SK-N-SH (cell line): ENCODE results near the gene PLB1. TPM values are rescaled to one million over a fixed set of nuclear protein-coding genes. Genes with fewer than 3 reads are reported as not detected.
"Not testable (repeated sequence)": the region's sequence is repeated elsewhere in the genome, so short reads cannot be mapped to it uniquely, and the experiment has no call there.

Experiments
- CTCF ChIA-PET: fragments of 300-600, 350-600 bp; formaldehyde crosslinking; extraction: SDS; loops from one replicate; lab custom pipeline; 2021; lab: Yijun Ruan, JAX
- POLR2A ChIA-PET: fragments of 350-600 bp; sonication (Branson Sonifier 250); formaldehyde crosslinking; extraction: SDS; loops from one replicate; lab custom pipeline; 2020; ENCODE audit warnings: antibody characterized with exemption, inconsistent platforms; lab: Yijun Ruan, JAX
- DNase-seq: peaks from one replicate; pipeline ENCODE4 v3.0.0; 2012
- H2AFZ ChIP-seq: fragments of 200-600 bp; sonication (generic); 2 replicates; pipeline ENCODE4 v1.8.1; 2016; ENCODE audit warnings: antibody characterized with exemption, mild to moderate bottlenecking, low read depth
- H3F3A ChIP-seq: fragments of 200-600 bp; sonication (generic); replicated peaks from 2 replicates; pipeline ENCODE3; 2016; ENCODE audit warnings: antibody characterized with exemption, mild to moderate bottlenecking; ENCODE audit not compliant: insufficient read depth
- H3K27ac ChIP-seq, 2 experiments: fragments of 200-500 bp in 1 of 2; fragments of 200-600 bp in 1 of 2; sonication (Bioruptor generic) in 1 of 2; sonication (generic), shearing (Covaris generic) in 1 of 2; 2 replicates each; pipeline versions ENCODE4 v1.5.1 to v1.6.1; 2014 to 2016; ENCODE audit warnings: low read depth in 2 of 2, inconsistent platforms in 1 of 2, low read length in 1 of 2, mild to moderate bottlenecking in 1 of 2, mixed read lengths in 1 of 2
- H3K27me3 ChIP-seq: fragments of 200-600 bp; sonication (generic), shearing (Covaris generic); 2 replicates; pipeline ENCODE4 v1.6.1; 2016; ENCODE audit warnings: mixed run types; ENCODE audit not compliant: insufficient read depth
- H3K36me3 ChIP-seq, 2 experiments: fragments of 200-500 bp in 1 of 2; fragments of 200-600 bp in 1 of 2; sonication (Bioruptor generic) in 1 of 2; sonication (generic) in 1 of 2; replicated peaks in 1 of 2; 2 replicates each; pipeline versions ENCODE3 to v1.5.1; 2014 to 2016; ENCODE audit warnings: low read length in 1 of 2, mild to moderate bottlenecking in 1 of 2; ENCODE audit not compliant: insufficient read depth in 2 of 2, control insufficient read depth in 1 of 2
- H3K4me1 ChIP-seq, 2 experiments: fragments of 200-500 bp in 1 of 2; fragments of 200-600 bp in 1 of 2; sonication (Bioruptor generic) in 1 of 2; sonication (generic), shearing (Covaris generic) in 1 of 2; 2 replicates each; pipeline versions ENCODE4 v1.5.1 to v1.6.1; 2014 to 2016; ENCODE audit warnings: low read depth in 1 of 2, low read length in 1 of 2, mixed run types in 1 of 2; ENCODE audit not compliant: insufficient read depth in 2 of 2, control insufficient read depth in 1 of 2
- H3K4me2 ChIP-seq: fragments of 200-600 bp; sonication (generic), shearing (Covaris generic); 2 replicates; pipeline ENCODE4 v1.6.1; 2017; ENCODE audit warnings: mixed run types
- H3K4me3 ChIP-seq, 2 experiments: fragments of 200-500 bp in 1 of 2; fragments of 200-600 bp in 1 of 2; sonication (Bioruptor generic) in 1 of 2; sonication (generic), shearing (Covaris generic) in 1 of 2; 2 replicates each; pipeline versions ENCODE4 v1.5.1 to v1.8.1; 2014 to 2016; ENCODE audit warnings: low read depth in 2 of 2, inconsistent platforms in 1 of 2, low read length in 1 of 2, mild to moderate bottlenecking in 1 of 2, mixed read lengths in 1 of 2, moderate library complexity in 1 of 2
- H3K79me2 ChIP-seq: fragments of 200-600 bp; sonication (generic); 2 replicates; pipeline ENCODE4 v1.8.1; 2017; ENCODE audit warnings: mild to moderate bottlenecking; ENCODE audit not compliant: insufficient read depth
- H3K9ac ChIP-seq: fragments of 200-600 bp; sonication (generic); 2 replicates; pipeline ENCODE4 v1.6.1; 2017; ENCODE audit warnings: mixed run types
- H3K9me2 ChIP-seq: fragments of 200-600 bp; sonication (generic); 2 replicates; pipeline ENCODE4 v1.6.1; 2017; ENCODE audit warnings: mixed run types
- H3K9me3 ChIP-seq: fragments of 200-600 bp; sonication (generic); 2 replicates; pipeline ENCODE4 v1.6.1; 2017; ENCODE audit warnings: mixed run types, mild to moderate bottlenecking, moderate library complexity
- H4K20me1 ChIP-seq: fragments of 200-600 bp; sonication (generic); 2 replicates; pipeline ENCODE4 v1.6.1; 2017; ENCODE audit warnings: mild to moderate bottlenecking, mixed run types; ENCODE audit not compliant: insufficient read depth
- ELF1 ChIP-seq: IDR thresholded peaks from 2 replicates; pipeline ENCODE4 v1.4.0; 2012
- FOXJ3 ChIP-seq: sonication (generic); formaldehyde crosslinking; IDR thresholded peaks from 2 replicates; pipeline ENCODE4 v1.5.1; 2020; ENCODE audit warnings: mild to moderate bottlenecking, missing genetic modification reagents
- GATA2 ChIP-seq: sonication (generic); formaldehyde crosslinking; IDR thresholded peaks from 2 replicates; pipeline ENCODE4 v1.5.0; 2020; ENCODE audit warnings: mild to moderate bottlenecking, missing genetic modification reagents
- MEF2A ChIP-seq: IDR thresholded peaks from 2 replicates; pipeline ENCODE4 v1.4.0; 2012; ENCODE audit warnings: low read depth, borderline replicate concordance
- NFIC ChIP-seq: IDR thresholded peaks from 2 replicates; pipeline ENCODE4 v1.4.0; 2012; ENCODE audit warnings: borderline replicate concordance
- NRF1 ChIP-seq: IDR thresholded peaks from 2 replicates; pipeline ENCODE4 v1.6.1; 2012; ENCODE audit warnings: low read depth, mild to moderate bottlenecking, low read length
- RFX5 ChIP-seq: IDR thresholded peaks from 2 replicates; pipeline ENCODE4 v1.6.1; 2012; ENCODE audit warnings: mild to moderate bottlenecking, improper control_type of control experiment, low read length
- WGBS: methylation state at CpG from one replicate; pipeline ENCODE4 v1.1.6; 2017; ENCODE audit warnings: low lambda C conversion rate; 5-methylcytosine and 5-hydroxymethylcytosine counted together
- polyA plus RNA-seq, 3 experiments: library from polyadenylated mRNA; depleted of rRNA; stranded (reverse); fragments of >200 nt; gene quantifications; 2 replicates each; pipeline ENCODE4 v1.2.3, GENCODE V29; 2012
- TF ChIP-seq, protein P1 (sequence below): IDR thresholded peaks from 2 replicates; pipeline ENCODE4 v1.6.1; 2012; ENCODE audit warnings: mild to moderate bottlenecking, low read depth, low read length, moderate library complexity

The PLB1 gene
- polyA plus RNA-seq, 1 of the 3 experiments (the other 2 are of a cell fraction): 0.10 TPM

DNA sequence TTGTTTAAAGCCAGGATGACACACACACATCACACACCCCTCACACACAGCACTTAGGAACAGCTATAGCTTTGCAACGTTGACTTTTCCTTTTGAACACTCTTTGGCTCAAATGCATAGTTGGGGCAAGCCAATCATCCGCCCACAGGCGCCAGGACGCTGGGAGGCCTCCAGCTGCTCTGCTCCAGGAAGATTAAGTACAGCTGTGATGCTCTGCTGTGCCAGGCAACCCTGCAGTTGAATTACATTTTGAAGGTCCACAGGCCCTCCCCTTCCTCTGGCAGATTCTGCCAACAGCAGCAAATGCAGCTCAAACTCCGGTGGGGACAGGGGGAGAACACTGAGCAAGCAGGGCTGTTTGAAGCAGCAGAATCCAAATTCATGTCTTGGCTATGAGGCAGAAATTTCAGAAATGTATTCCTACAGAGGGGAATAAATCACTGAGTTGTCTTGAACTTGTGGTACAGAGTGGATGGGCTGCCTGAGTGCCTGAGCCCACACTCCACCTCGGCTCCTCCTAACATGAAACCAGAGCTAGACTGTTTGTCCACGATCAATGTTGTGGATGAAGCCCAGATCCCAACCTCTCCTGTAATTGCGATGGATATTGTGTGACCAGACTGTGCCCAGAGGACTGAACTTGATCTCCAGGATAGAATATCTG lies 169.3 kb downstream of the PLB1 start (continued):
- TF ChIP-seq GATA2 (CRISPR knock-in tag): peak; percentile 36; the same call in 1 of the 2 replicates
- no peak for TF ChIP-seq ELF1
- 0 out of 2 replicates have a peak, but pooled peaks have one; percentile 76 for TF ChIP-seq FOXJ3
- TF ChIP-seq NRF1: no peak
- 0 out of 2 replicates have a peak, but pooled peaks have one; percentile 17 for TF ChIP-seq RFX5
- peak; percentile 80 for TF ChIP-seq NFIC
- TF ChIP-seq, protein P1, sequence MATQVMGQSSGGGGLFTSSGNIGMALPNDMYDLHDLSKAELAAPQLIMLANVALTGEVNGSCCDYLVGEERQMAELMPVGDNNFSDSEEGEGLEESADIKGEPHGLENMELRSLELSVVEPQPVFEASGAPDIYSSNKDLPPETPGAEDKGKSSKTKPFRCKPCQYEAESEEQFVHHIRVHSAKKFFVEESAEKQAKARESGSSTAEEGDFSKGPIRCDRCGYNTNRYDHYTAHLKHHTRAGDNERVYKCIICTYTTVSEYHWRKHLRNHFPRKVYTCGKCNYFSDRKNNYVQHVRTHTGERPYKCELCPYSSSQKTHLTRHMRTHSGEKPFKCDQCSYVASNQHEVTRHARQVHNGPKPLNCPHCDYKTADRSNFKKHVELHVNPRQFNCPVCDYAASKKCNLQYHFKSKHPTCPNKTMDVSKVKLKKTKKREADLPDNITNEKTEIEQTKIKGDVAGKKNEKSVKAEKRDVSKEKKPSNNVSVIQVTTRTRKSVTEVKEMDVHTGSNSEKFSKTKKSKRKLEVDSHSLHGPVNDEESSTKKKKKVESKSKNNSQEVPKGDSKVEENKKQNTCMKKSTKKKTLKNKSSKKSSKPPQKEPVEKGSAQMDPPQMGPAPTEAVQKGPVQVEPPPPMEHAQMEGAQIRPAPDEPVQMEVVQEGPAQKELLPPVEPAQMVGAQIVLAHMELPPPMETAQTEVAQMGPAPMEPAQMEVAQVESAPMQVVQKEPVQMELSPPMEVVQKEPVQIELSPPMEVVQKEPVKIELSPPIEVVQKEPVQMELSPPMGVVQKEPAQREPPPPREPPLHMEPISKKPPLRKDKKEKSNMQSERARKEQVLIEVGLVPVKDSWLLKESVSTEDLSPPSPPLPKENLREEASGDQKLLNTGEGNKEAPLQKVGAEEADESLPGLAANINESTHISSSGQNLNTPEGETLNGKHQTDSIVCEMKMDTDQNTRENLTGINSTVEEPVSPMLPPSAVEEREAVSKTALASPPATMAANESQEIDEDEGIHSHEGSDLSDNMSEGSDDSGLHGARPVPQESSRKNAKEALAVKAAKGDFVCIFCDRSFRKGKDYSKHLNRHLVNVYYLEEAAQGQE: no peak
- no peak for TF ChIP-seq MEF2A

DNA sequence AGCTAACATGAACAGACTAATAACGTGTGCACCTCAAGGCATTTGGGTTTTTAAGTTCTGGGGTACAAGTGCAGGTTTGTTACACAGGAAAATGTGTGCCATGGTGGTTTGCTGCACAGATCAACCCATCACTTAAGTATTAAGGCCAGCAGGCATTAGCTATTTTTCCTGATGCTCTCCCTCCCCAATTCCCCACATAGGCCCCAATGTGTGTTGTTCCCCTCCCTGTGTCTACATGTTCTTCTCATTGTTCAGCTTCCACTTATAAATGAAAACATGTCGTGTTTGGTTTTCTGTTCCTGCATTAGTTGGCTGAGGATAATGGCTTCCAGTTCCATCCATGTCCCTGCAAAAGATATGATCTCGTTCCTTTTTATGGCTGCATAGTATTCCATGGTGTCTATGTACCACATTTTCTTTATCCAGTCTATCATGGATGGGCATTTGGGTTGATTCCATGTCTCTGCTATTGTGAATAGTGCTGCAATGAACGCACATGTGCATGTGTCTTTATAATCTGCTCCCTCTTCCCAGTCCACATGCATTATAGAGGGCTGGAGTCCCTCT lies 170.0 kb downstream of the PLB1 start:
- TF ChIP-seq GATA2 (CRISPR knock-in tag): 0 out of 2 replicates have a peak, but pooled peaks have one; percentile 30

More for the DNA sequence above, 170.0 kb downstream of the PLB1 start:
- not testable (repeated sequence) for H3K79me2 ChIP-seq, H3K4me3 ChIP-seq, H3K36me3 ChIP-seq, H2AFZ ChIP-seq, DNase-seq, H3K9me2 ChIP-seq, H3K9ac ChIP-seq, H3K27me3 ChIP-seq, H4K20me1 ChIP-seq, H3K9me3 ChIP-seq
- Histone ChIP-seq H3F3A (peaks cover 25% of the 10 kb centered on the region), H3K4me2 (peak overlapping the region; percentile 58; the same call in 1 of the 2 replicates), H3K4me1 (peaks cover 43 to 57% of the 10 kb centered on the region in 2 experiments), H3K27ac (peak overlapping the region; percentile 72 to 98; a peak in 3 of 4 replicates)
- POLR2A ChIA-PET: interaction anchor here (0.8 to 3.7 kb wide), 6 partner anchors 24 to 229 kb away, joined by 3 to 105 read pairs (median 4); partner anchors contain the start of genes PPP1CB, TRMT61B and WDR43
- CTCF ChIA-PET: interaction anchor here (0.8 to 6.8 kb wide), 9 partner anchors 11 to 99 kb away, joined by 3 to 69 read pairs (median 4); partner anchors contain the start of gene PPP1CB
- 89% methylated on average over 4 of the region's 4 CpGs for WGBS
